ENCODE results near the gene SRGN.

Gene SRGN

DNA sequence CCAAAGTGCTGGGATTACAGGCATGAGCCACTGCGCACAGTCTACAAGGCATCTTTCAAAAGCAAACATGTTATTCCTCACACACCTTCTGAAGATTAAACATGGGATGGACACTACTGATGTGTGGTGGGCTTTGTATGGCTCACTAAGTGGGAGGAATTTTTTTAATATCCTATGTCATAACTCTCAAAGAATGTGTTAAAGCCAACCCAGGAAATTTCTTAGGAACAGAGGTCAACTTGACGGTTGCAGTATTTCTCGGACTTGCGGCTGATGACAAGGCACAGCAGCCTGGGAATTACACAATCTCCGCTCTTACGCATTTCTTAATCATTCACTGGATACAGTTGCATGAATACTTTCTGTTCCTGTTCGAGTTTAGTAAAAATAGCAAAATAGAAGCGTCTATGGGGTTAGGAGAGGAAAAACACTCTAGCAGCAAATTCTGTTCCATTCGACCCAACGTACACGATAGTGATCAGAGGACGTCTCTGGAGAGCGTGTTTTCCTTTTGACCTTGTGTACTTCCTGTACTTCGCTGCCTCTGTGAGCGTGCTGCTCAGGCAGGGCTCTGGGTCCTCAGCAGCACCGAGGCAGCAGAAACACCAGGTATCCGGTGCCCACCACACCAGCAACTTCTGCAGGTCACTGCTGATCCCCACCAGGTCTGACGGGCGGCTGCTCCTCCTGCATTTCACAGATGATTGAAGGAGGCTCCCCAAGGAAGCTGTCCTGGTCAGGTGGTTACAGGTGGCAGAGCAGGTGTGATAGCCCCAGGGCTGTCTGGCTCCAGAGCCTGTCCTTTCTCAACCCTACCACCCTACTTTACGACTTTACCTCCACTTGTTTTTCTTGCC, 26.4 kb upstream of the SRGN start:
- DNase-seq (ENCODE audit: low read depth): no peak

DNA sequence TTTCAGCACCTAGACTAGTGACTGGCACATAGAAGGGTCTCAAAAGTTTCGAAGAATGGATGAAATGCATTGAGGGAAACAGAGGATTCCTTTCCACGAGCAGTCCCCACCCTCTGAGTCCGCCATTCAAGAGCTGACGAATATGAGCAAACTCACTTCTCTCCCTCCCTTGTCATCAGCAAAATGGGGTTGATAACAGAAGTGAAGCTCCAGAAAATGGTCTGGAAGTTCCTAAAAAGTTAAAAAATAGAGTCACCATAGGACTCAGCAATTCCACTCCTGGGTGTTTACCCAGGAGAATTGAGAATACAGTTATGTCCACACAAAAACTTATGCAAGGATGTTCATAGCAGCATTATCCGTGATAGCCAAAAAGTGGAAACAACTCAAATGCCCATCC, 25.0 kb upstream of the SRGN start:
- DNase-seq (ENCODE audit: low read depth): no peak

DNA sequence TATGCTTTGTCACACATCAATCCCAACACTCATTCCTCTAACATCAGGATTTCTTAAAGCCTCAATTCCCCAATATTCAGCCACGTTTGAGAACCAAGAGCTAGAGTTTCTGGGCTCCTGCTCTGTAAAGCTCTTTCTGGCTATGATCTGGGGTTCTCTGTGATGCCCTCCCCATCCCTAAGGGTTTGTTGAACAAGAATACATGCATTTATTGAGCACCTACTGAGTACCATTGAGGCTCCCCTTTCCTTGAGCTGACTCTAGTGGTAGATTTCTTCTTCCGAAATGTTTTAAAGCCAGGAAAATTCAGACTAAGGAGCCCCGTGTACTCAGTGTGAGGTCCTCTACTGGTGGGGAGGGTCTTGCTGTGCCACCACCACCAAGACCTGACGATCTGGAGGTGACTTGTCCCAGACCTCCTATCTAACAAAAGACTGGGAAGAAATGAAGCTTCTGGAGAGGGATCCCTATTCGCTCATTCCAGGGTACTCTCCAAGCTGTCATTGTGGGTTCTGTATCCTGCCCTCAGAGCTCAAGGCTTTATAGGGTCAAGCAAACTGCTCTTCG, 23.1 kb upstream of the SRGN start:
- DNase-seq (ENCODE audit: low read depth): no peak

GRCh38 chr10:69065406-69066361, 22.2 kb upstream of the SRGN start:
- DNase-seq (ENCODE audit: low read depth): no peak

- no peak for DNase-seq (ENCODE audit: low read depth)
These were observed 20.7 kb upstream of the SRGN start for GRCh38 chr10:69067189-69067588.

- DNase-seq (ENCODE audit: low read depth): no peak
These were observed 19.4 kb upstream of the SRGN start for GRCh38 chr10:69068549-69068948.

GRCh38 chr10:69069090-69070042, 18.5 kb upstream of the SRGN start:
- DNase-seq (ENCODE audit: low read depth): no peak

DNA sequence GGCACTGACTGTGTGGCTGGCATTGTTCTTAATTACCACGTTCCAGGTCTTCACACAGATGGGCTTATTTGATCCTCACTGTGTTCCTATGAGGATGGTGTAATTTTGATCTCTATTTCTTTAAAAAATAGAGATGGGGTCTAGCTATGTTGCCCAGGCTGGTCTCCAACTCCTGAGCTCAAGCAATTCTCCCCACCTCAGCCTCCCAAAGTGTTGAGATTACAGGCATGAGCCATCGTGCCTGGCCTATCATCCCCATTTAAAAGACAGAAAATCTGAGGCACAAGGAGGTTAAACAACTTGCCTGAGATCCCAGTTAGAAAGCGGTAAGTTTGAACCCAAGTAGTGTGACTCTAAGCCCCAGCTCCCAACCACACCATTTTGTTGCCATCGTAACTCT, 17.0 kb upstream of the SRGN start:
- DNase-seq (ENCODE audit: low read depth): no peak

GRCh38 chr10:69071610-69072009, 16.3 kb upstream of the SRGN start:
- DNase-seq (ENCODE audit: low read depth): no peak

DNA sequence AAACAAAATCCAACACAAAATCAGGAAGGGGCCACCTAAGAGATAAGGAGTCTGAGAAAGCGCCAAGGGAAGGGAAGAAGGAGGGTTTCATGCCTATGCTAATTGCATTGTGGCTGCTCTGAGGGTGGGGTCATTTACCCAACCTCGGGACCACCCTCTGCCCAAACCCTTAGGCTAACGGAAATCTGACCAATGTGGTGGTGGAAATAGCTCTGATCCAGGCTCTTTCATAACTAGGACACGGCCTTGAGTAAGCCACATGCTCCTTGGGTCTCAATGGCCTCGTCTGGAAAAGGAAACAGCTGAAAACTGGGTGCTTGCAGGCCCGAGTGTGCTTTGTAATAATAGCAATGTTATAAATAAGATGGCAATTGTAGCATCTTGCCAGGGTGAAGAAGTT, 14.9 kb upstream of the SRGN start:
- DNase-seq (ENCODE audit: low read depth): no peak

GRCh38 chr10:69073736-69074364, 14.1 kb upstream of the SRGN start:
- no peak for DNase-seq (ENCODE audit: low read depth)

GRCh38 chr10:69074532-69074931, 13.4 kb upstream of the SRGN start:
- no peak for DNase-seq (ENCODE audit: low read depth)

DNA sequence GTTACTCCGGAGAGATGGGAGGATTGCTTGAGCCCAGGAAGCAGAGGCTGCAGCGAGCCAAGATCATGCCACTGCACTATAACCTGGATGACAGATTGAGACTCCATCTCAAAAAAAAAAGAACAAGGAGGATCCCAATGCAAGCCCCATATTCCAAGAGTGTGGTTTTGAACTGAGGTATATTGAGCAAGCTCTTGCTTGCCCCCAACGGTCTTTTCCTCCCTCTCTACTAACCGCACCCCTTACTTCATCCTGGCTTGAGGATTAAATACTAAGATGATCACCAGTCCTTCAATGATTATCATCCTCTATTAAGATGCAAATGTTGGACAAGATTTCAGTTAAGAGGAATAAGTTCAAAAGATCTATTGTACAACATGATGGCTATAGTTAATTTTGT, 12.5 kb upstream of the SRGN start:
- DNase-seq (ENCODE audit: low read depth): no peak

DNA sequence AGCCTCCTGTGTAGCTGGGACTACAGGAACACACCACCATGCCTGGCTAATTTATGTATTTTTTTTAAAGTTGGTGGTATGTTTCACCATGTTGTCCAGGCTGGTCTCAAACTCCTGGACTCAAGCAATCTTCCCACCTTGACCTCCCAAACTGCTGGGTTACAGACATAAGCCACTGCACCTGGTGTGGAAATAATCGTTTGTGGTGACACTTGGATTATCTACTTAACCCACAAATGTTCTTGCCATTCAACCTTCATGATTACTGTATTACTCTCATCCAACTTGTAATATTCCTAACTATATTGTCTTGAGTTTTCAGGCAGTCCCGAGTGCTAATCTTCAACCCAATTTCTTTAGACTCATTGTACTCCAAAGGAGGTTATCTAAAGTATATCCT, 9.6 kb upstream of the SRGN start:
- DNase-seq (ENCODE audit: low read depth): no peak

GRCh38 chr10:69080226-69080625, 7.7 kb upstream of the SRGN start:
- no peak for DNase-seq (ENCODE audit: low read depth)

DNA sequence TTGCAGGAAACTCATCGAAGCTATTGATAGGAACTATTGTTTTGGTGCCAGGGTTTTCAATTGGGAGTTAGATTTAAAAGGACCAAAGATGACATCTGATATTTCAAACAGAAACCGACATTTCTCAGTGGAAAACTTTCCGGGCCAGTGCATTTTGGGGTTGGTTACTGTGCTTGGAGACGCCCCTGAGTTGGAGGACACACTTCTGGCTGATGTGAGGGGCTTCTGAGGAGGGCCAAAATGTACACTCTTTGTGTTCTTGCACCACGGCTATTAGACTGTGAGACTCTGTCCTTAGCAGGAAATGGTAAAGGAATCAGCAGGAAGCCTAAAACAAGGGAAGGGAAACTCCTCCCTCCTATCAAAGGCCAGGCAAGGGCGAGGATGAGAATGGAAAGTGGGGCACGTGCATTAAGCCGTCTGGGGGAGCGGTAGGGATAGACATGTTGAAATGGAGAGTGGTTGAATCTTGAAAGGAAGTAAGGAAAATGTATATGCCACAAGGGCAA, 1.8 kb upstream of the SRGN start:
- DNase-seq (ENCODE audit: low read depth): no peak

- no peak for DNase-seq (ENCODE audit: low read depth)
These were observed 517 bp downstream of the SRGN start for GRCh38 chr10:69088471-69088769.

DNA sequence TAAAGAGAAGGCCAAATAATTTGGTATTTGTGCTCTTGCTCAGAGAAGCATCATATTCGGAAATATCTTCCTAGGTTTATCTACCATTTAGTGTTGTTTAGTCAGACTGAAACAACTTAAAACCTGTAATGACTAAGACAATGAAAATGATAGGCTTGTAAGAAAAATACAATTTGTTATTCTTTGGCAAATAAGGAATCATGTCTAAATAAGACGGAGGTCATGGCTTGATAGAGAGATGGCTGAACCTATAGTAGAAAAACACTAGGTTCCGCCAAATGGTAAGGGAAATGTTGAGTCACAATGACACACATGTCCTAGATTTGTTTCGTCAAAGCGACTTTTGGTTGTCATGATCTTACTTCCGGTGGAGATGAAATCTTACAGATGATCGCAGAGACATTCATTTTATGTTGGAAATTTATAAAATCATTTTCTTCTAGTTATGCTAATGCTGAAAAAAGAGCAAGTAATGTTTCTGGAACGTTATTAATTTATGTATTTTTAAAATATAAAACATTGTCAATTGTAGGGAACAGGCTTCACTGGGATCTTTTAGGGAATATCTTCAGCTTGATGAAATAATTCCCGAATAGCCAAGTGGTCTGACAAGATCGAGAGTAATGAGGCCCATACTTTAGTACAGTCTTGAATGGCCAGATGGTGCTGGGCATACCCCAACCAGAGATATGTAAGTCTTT, 1.0 kb downstream of the SRGN start:
- DNase-seq (ENCODE audit: low read depth): no peak

- peak; percentile 62 for DNase-seq (ENCODE audit: low read depth)
These were observed 2.0 kb downstream of the SRGN start for GRCh38 chr10:69089638-69090599.

Data from stimulated activated CD8-positive, alpha-beta memory T cell treated with anti-CD3 and anti-CD28 coated beads, Interleukin-4, amount 100 ng/mL, for 24 hours (primary cell).